ENCODE results near the gene BRSK2.

The BRSK2 gene

GRCh38 chr11:1456596-1457325 lies 67.0 kb downstream of the BRSK2 start:
- no peak for DNase-seq (ENCODE audit: extremely low read depth, insufficient read length)
- no peak for TF ChIP-seq CTCF (IDR thresholded peaks at IDR 0.05; ENCODE audit: insufficient read depth, low read length, poor library complexity, severe bottlenecking)
- Histone ChIP-seq H3K27me3 (replicated peaks; ENCODE audit: control insufficient read depth, insufficient read depth, low read length) (no peaks in the 10 kb centered on the region), H3K36me3 (ENCODE audit: control insufficient read depth, insufficient read depth, low read length) (no peaks in the 10 kb centered on the region), H3K4me3 (replicated peaks; ENCODE audit: low read depth, low read length) (no peak overlapping the region)

GRCh38 chr11:1457326-1457680 lies 67.6 kb downstream of the BRSK2 start:
- Histone ChIP-seq H3K4me3 (replicated peaks; ENCODE audit: low read depth, low read length) (no peak overlapping the region), H3K27me3 (replicated peaks; ENCODE audit: control insufficient read depth, insufficient read depth, low read length) (no peaks in the 10 kb centered on the region), H3K36me3 (ENCODE audit: control insufficient read depth, insufficient read depth, low read length) (no peaks in the 10 kb centered on the region)
- no peak for DNase-seq (ENCODE audit: extremely low read depth, insufficient read length)
- no peak for TF ChIP-seq CTCF (IDR thresholded peaks at IDR 0.05; ENCODE audit: insufficient read depth, low read length, poor library complexity, severe bottlenecking)

- no peak for TF ChIP-seq CTCF (IDR thresholded peaks at IDR 0.05; ENCODE audit: insufficient read depth, low read length, poor library complexity, severe bottlenecking)
- DNase-seq (ENCODE audit: extremely low read depth, insufficient read length) = no peak
- Histone ChIP-seq H3K27me3 (replicated peaks; ENCODE audit: control insufficient read depth, insufficient read depth, low read length) (no peaks in the 10 kb centered on the region), H3K36me3 (ENCODE audit: control insufficient read depth, insufficient read depth, low read length) (no peaks in the 10 kb centered on the region), H3K4me3 (replicated peaks; ENCODE audit: low read depth, low read length) (no peak overlapping the region)
Observed at GRCh38 chr11:1457856-1458255, 68.1 kb downstream of the BRSK2 start.

- no peak overlapping the region for H3K4me3 ChIP-seq (replicated peaks; ENCODE audit: low read depth, low read length)
- DNase-seq (ENCODE audit: extremely low read depth, insufficient read length) = no peak
Observed at GRCh38 chr11:1458340-1459218, 68.8 kb downstream of the BRSK2 start.

GRCh38 chr11:1459219-1459575 lies 69.5 kb downstream of the BRSK2 start:
- no peaks in the 10 kb centered on the region for H3K36me3 ChIP-seq (ENCODE audit: control insufficient read depth, insufficient read depth, low read length)
- H3K4me3 ChIP-seq (replicated peaks; ENCODE audit: low read depth, low read length) = no peak overlapping the region
- no peak for TF ChIP-seq CTCF (IDR thresholded peaks at IDR 0.05; ENCODE audit: insufficient read depth, low read length, poor library complexity, severe bottlenecking)
- no peak for DNase-seq (ENCODE audit: extremely low read depth, insufficient read length)
- no peaks in the 10 kb centered on the region for H3K27me3 ChIP-seq (replicated peaks; ENCODE audit: control insufficient read depth, insufficient read depth, low read length)

More at GRCh38 chr11:1458340-1459218, 68.8 kb downstream of the BRSK2 start:
- TF ChIP-seq CTCF (IDR thresholded peaks at IDR 0.05; ENCODE audit: insufficient read depth, low read length, poor library complexity, severe bottlenecking) = peak; percentile 38
- Histone ChIP-seq H3K27me3 (replicated peaks; ENCODE audit: control insufficient read depth, insufficient read depth, low read length) (no peaks in the 10 kb centered on the region), H3K36me3 (ENCODE audit: control insufficient read depth, insufficient read depth, low read length) (no peaks in the 10 kb centered on the region)

All from GM06990 (cell line).